Endothelial cell of umbilical vein (primary cell): ENCODE data around the gene SUCLG2. TPM values are rescaled to one million over a fixed set of nuclear protein-coding genes. Genes with fewer than 3 reads are reported as not detected.

Experiments used
- BruUV-seq: library from RNA; stranded (reverse); fragments of 400-500 nt; replicated peaks from 2 replicates; lab custom pipeline; 2021; lab: Mats Ljungman, UMichigan
- CTCF ChIA-PET: fragments of 300-600, 350-600 bp; sonication (Branson Sonifier 250); formaldehyde crosslinking; loops from one replicate; lab custom pipeline; 2021; ENCODE audit warnings: antibody characterized with exemption, inconsistent platforms; lab: Charles Lee
- POLR2A ChIA-PET: fragments of 300-600, 350-600 bp; sonication (Branson Sonifier 250); formaldehyde crosslinking; loops from one replicate; lab custom pipeline; 2021; ENCODE audit warnings: antibody characterized with exemption, inconsistent platforms; lab: Charles Lee
- DNase-seq: peaks from one replicate; pipeline ENCODE4 v3.0.0-alpha.2; 2011; ENCODE audit warnings: low read depth, low spot score
- FAIRE-seq: peaks from 2 replicates; lab custom pipeline; 2011; peaks lifted over from hg19 to GRCh38; lab: Jason Lieb, UNC
- H2AFZ ChIP-seq: 2 replicates; pipeline ENCODE4 v1.6.0; 2012; ENCODE audit warnings: low read depth, low read length, control low read depth, inconsistent platforms
- H3K27ac ChIP-seq: 2 replicates; pipeline ENCODE4 v1.5.1; 2011; ENCODE audit warnings: low read depth, mild to moderate bottlenecking, control low read depth, low read length, moderate library complexity; ENCODE audit not compliant: insufficient read depth
- H3K27me3 ChIP-seq, 2 experiments: 2 replicates each; pipeline versions ENCODE4 v1.6.0 to v1.6.1; 2011; ENCODE audit warnings: low read length in 2 of 2, mixed read lengths in 1 of 2; ENCODE audit not compliant: control insufficient read depth in 2 of 2, insufficient read depth in 2 of 2
- H3K36me3 ChIP-seq, 2 experiments: 2 replicates in 1 of 2; 3 replicates in 1 of 2; pipeline ENCODE4 v1.5.1; 2011; ENCODE audit warnings: low read length in 2 of 2, mild to moderate bottlenecking in 1 of 2, moderate library complexity in 1 of 2; ENCODE audit not compliant: control insufficient read depth in 2 of 2, insufficient read depth in 2 of 2; ENCODE audit errors: extremely low read depth in 1 of 2
- H3K4me1 ChIP-seq: 3 replicates; pipeline ENCODE4 v1.5.1; 2011; ENCODE audit warnings: mild to moderate bottlenecking, low read length; ENCODE audit not compliant: control insufficient read depth, insufficient read depth; ENCODE audit errors: extremely low read depth
- H3K4me2 ChIP-seq: 2 replicates; pipeline ENCODE4 v1.6.1; 2011; ENCODE audit warnings: low read length, control low read depth, mixed read lengths; ENCODE audit not compliant: insufficient read depth
- H3K4me3 ChIP-seq, 3 experiments: fragments of 200-600 bp in 1 of 3; sonication (generic), shearing (Covaris generic) in 1 of 3; replicated peaks in 1 of 3; 2 replicates each; pipeline ENCODE4 v1.5.1; 2011 to 2016; ENCODE audit warnings: control low read depth in 3 of 3, low read length in 3 of 3, mild to moderate bottlenecking in 2 of 3, inconsistent platforms in 1 of 3, low read depth in 1 of 3, moderate library complexity in 1 of 3; ENCODE audit not compliant: insufficient read depth in 1 of 3
- H3K79me2 ChIP-seq: 2 replicates; pipeline ENCODE4 v1.6.0; 2012; ENCODE audit warnings: low read length, inconsistent platforms; ENCODE audit not compliant: control insufficient read depth, insufficient read depth
- H3K9ac ChIP-seq: replicated peaks from 2 replicates; pipeline ENCODE3; 2011; ENCODE audit warnings: low read length, control low read depth; ENCODE audit not compliant: insufficient read depth; ENCODE audit errors: extremely low read depth
- H3K9me1 ChIP-seq: replicated peaks from 3 replicates; pipeline ENCODE4 v1.6.0; 2011; ENCODE audit warnings: mild to moderate bottlenecking, low read length; ENCODE audit not compliant: control insufficient read depth, insufficient read depth; ENCODE audit errors: extremely low read depth
- H3K9me3 ChIP-seq: replicated peaks from 2 replicates; pipeline ENCODE4 v1.5.1; 2012; ENCODE audit warnings: low read length, inconsistent platforms; ENCODE audit not compliant: control insufficient read depth, insufficient read depth
- H4K20me1 ChIP-seq: replicated peaks from 2 replicates; pipeline ENCODE3; 2011; ENCODE audit warnings: mild to moderate bottlenecking, low read length; ENCODE audit not compliant: control insufficient read depth, insufficient read depth; ENCODE audit errors: extremely low read depth
- EZH2 ChIP-seq: IDR thresholded peaks from 2 replicates; pipeline ENCODE4 v1.6.1; 2012; ENCODE audit warnings: borderline replicate concordance, low read depth, mild to moderate bottlenecking, moderate library complexity, low read length, inconsistent platforms; ENCODE audit not compliant: severe bottlenecking
- FOS ChIP-seq: IDR thresholded peaks from 2 replicates; pipeline ENCODE4 v1.6.1; 2011; ENCODE audit warnings: mild to moderate bottlenecking, low read length, moderate library complexity, borderline replicate concordance; ENCODE audit not compliant: insufficient read depth
- GATA2 ChIP-seq: IDR thresholded peaks from 2 replicates; pipeline ENCODE4 v1.7.0; 2011; ENCODE audit warnings: low read depth, mild to moderate bottlenecking, moderate library complexity, mixed read lengths, low read length; ENCODE audit not compliant: insufficient read length, insufficient read depth
- JUN ChIP-seq: IDR thresholded peaks from 2 replicates; pipeline ENCODE4 v1.6.1; 2011; ENCODE audit warnings: borderline replicate concordance, low read depth; ENCODE audit not compliant: insufficient read length, insufficient read depth
- MYC ChIP-seq: IDR thresholded peaks from one replicate; pipeline ENCODE4 v1.6.1; 2011; ENCODE audit warnings: mild to moderate bottlenecking, low read depth, low read length
- POLR2A ChIP-seq: IDR thresholded peaks from 2 replicates; pipeline ENCODE4 v1.6.1; 2012; ENCODE audit warnings: low read depth, mild to moderate bottlenecking, control low read depth, low read length
- POLR2AphosphoS5 ChIP-seq: IDR thresholded peaks from 2 replicates; pipeline ENCODE4 v1.6.1; 2012; ENCODE audit warnings: low read depth, mild to moderate bottlenecking, control low read depth, low read length, moderate library complexity; ENCODE audit not compliant: insufficient read depth
- dilution Hi-C: fragments of 300-500 bp; cut with MboI; formaldehyde crosslinking; loops from one replicate; pipeline ENCODE4 v1.15.0; 2019; ENCODE audit warnings: low sequenced_read_pairs; ENCODE audit not compliant: extremely low pct_ligation_motif_present
- intact Hi-C: fragments of 100-400 bp; cut with micrococcal nuclease; formaldehyde crosslinking; loops from one replicate; pipeline ENCODE4 v1.10.0; 2022
- polyA plus RNA-seq, 4 experiments: library from polyadenylated mRNA; depleted of rRNA in 3 of 4; stranded (reverse) in 3 of 4; unstranded in 1 of 4; fragments of >200 nt; gene quantifications; 2 replicates each; pipeline versions ENCODE4 v1.2.1 to v1.2.3, GENCODE V29; 2011 to 2012; ENCODE audit warnings: missing spikeins in 1 of 4
- total RNA-seq: library from RNA; stranded (reverse); gene quantifications from 2 replicates; pipeline ENCODE4 v1.2.3, GENCODE V29; 2021
- TF ChIP-seq, protein P1 (sequence below): IDR thresholded peaks from 2 replicates; pipeline ENCODE4 v1.6.1; 2011; ENCODE audit not compliant: insufficient read depth, insufficient read length
- TF ChIP-seq, protein P2 (sequence below), 2 donors: IDR thresholded peaks; 1 replicate in 1 of 2; 2 replicates in 1 of 2; pipeline ENCODE4 v1.5.1; 2011; ENCODE audit warnings: low read length in 2 of 2, mild to moderate bottlenecking in 2 of 2, moderate library complexity in 2 of 2, control low read depth in 1 of 2, inconsistent platforms in 1 of 2, low read depth in 1 of 2; ENCODE audit not compliant: insufficient read depth in 1 of 2; ENCODE audit errors: extremely low read depth in 1 of 2

SUCLG2 gene
- total and polyA plus RNA-seq, 2 donors (not counting 3 experiments of a cell fraction or from before 2014, with no cell fraction given) = 8.1 to 38.3 TPM

DNA sequence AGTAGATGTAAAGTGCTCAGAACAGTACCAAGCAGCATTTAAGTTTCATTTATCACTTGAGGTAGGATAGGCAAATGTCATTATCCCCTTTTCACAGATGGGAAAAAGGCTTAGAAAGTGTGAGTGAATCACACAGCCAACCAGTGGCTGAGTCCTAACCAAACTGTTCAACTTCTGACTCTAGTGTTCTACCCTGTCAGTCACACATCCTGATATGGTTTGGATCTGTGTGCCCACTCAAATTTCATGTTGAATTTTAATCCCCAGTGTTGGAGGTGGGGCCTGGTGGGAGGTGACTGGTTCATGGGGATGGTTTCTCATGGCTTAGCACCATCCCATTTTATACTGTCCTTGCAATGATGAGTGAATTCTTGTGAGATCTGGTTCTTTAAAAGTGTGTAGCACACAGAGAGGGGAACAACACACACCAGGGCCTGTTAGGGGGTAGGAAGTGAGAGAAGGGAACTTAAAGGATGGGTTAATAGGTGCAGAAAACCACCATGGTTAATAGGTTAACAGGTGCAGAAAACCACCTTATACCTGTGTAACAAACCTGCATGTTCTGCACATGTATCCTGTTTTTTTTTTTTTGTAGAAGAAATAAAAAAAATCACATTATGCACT lies 304.7 kb downstream of the SUCLG2 start:
- Histone ChIP-seq H2AFZ (no peak overlapping the region), H3K4me2 (no peak overlapping the region), H4K20me1 (no peaks in the 10 kb centered on the region), H3K27me3 (no peaks in the 10 kb centered on the region), H3K36me3 (no peaks in the 10 kb centered on the region), H3K27ac (no peak overlapping the region), H3K9me3 (no peaks in the 10 kb centered on the region), H3K9me1 (no peaks in the 10 kb centered on the region), H3K79me2 (no peaks in the 10 kb centered on the region), H3K4me3 (no peak overlapping the region), H3K9ac (no peak overlapping the region), H3K4me1 (no peaks in the 10 kb centered on the region)
- dilution Hi-C loops = no loop called here
- POLR2A ChIA-PET = no interaction called here
- intact Hi-C loops = no loop called here
- CTCF ChIA-PET = no interaction called here
- no peak for FAIRE-seq
- DNase-seq = no peak
- no TSS peak for BruUV-seq
- TF ChIP-seq FOS = peak; percentile 38
- TF ChIP-seq, protein P1, sequence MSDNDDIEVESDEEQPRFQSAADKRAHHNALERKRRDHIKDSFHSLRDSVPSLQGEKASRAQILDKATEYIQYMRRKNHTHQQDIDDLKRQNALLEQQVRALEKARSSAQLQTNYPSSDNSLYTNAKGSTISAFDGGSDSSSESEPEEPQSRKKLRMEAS = no peak

DNA sequence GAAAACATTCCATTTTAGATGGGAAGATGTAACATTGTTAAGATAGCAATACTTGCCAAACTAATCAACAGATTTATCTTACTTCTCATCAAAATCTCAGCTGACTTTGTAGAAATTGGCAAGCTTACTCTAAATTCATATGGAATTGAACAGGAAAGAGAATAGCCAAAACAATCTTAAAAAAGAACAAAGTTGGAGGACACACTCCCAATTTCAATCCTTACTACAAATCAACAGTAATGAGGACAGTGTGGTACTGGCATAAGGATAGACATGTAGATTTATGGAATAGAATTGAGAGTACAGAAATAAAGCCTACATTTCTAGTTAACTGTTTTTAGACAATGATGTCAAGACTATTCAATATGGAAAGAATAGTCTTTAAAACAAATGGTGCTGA lies 308.3 kb downstream of the SUCLG2 start:
- Histone ChIP-seq H3K9me3 (no peaks in the 10 kb centered on the region), H3K9ac (no peak overlapping the region), H3K36me3 (no peaks in the 10 kb centered on the region), H3K4me2 (no peak overlapping the region), H3K79me2 (no peaks in the 10 kb centered on the region), H3K27me3 (no peaks in the 10 kb centered on the region), H3K4me1 (no peaks in the 10 kb centered on the region), H4K20me1 (no peaks in the 10 kb centered on the region), H2AFZ (no peak overlapping the region), H3K9me1 (no peaks in the 10 kb centered on the region), H3K27ac (no peak overlapping the region), H3K4me3 (no peak overlapping the region)
- TF ChIP-seq, protein P1 = no peak
- TF ChIP-seq MYC (no peak), POLR2AphosphoS5 (no peak), JUN (no peak), FOS (no peak), EZH2 (no peak), POLR2A (no peak), GATA2 (no peak)
- TF ChIP-seq, protein P2, sequence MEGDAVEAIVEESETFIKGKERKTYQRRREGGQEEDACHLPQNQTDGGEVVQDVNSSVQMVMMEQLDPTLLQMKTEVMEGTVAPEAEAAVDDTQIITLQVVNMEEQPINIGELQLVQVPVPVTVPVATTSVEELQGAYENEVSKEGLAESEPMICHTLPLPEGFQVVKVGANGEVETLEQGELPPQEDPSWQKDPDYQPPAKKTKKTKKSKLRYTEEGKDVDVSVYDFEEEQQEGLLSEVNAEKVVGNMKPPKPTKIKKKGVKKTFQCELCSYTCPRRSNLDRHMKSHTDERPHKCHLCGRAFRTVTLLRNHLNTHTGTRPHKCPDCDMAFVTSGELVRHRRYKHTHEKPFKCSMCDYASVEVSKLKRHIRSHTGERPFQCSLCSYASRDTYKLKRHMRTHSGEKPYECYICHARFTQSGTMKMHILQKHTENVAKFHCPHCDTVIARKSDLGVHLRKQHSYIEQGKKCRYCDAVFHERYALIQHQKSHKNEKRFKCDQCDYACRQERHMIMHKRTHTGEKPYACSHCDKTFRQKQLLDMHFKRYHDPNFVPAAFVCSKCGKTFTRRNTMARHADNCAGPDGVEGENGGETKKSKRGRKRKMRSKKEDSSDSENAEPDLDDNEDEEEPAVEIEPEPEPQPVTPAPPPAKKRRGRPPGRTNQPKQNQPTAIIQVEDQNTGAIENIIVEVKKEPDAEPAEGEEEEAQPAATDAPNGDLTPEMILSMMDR (IDR thresholded peaks at IDR 0.05; ENCODE audit: extremely low read depth in 1 of 2, insufficient read depth in 1 of 2, low read depth in 1 of 2, low read length in 2 of 2) = no peak
- DNase-seq (no peak), FAIRE-seq (no peak)
- dilution Hi-C loops (no loop called here), intact Hi-C loops (no loop called here)
- BruUV-seq = no TSS peak
- ChIA-PET POLR2A (no interaction called here), CTCF (no interaction called here)
